Central memory CD8-positive, alpha-beta T cell (primary cell): ENCODE results near the gene HNRNPK.

Experiments
- ATAC-seq: fragments of 150-1000 bp; cut with Tn5 transposase; replicated peaks from 2 replicates; pipeline ENCODE4 v1.10.0; 2022; ENCODE audit warnings: mild to moderate bottlenecking, moderate FRiP score, moderate number of reproducible peaks; ENCODE audit not compliant: poor library complexity, severe bottlenecking; ENCODE audit errors: extremely low read depth
- DNase-seq, 2 donors: peaks; one replicate each; pipeline ENCODE4 v3.0.0; 2021; ENCODE audit warnings: low spot score in 2 of 2
- H3K27ac Mint-ChIP-seq: one replicate; pipeline ENCODE4 v1.8.0; 2022; ENCODE audit warnings: low read depth, mild to moderate bottlenecking, moderate library complexity, mixed read lengths
- H3K27me3 Mint-ChIP-seq: one replicate; pipeline ENCODE4 v1.8.0; 2022; ENCODE audit warnings: mixed read lengths
- H3K36me3 Mint-ChIP-seq: one replicate; pipeline ENCODE4 v1.8.0; 2022; ENCODE audit warnings: mild to moderate bottlenecking, moderate library complexity, mixed read lengths; ENCODE audit not compliant: insufficient read depth
- H3K4me1 Mint-ChIP-seq: one replicate; pipeline ENCODE4 v1.8.0; 2022; ENCODE audit warnings: mixed read lengths
- H3K4me3 Mint-ChIP-seq: one replicate; pipeline ENCODE4 v1.8.0; 2022; ENCODE audit warnings: mild to moderate bottlenecking, moderate library complexity, mixed read lengths
- H3K9me3 Mint-ChIP-seq: one replicate; pipeline ENCODE4 v1.8.0; 2022; ENCODE audit warnings: mixed read lengths

The HNRNPK gene

GRCh38 chr9:83940590-83941303 lies 39.3 kb downstream of the HNRNPK start:
- Mint-ChIP-seq H3K27ac (peak overlapping the region; percentile 74), H3K9me3 (no peaks in the 10 kb centered on the region)

GRCh38 chr9:83937861-83938455 lies 42.1 kb downstream of the HNRNPK start:
- no peaks in the 10 kb centered on the region for H3K4me1 Mint-ChIP-seq
- H3K27me3 Mint-ChIP-seq: no peaks in the 10 kb centered on the region
- ATAC-seq (no peak), DNase-seq (peak in 1 of 2 donors; percentile 26)
- H3K4me3 Mint-ChIP-seq: no peak overlapping the region
- H3K36me3 Mint-ChIP-seq: peaks cover 16% of the 10 kb centered on the region
- no peaks in the 10 kb centered on the region for H3K9me3 Mint-ChIP-seq
- no peak overlapping the region for H3K27ac Mint-ChIP-seq

More at GRCh38 chr9:83940590-83941303, 39.3 kb downstream of the HNRNPK start:
- Mint-ChIP-seq H3K36me3 (peaks cover 29% of the 10 kb centered on the region), H3K27me3 (no peaks in the 10 kb centered on the region), H3K4me3 (no peak overlapping the region), H3K4me1 (no peaks in the 10 kb centered on the region)
- DNase-seq (no peak), ATAC-seq (no peak)

- Mint-ChIP-seq H3K4me3 (no peak overlapping the region), H3K4me1 (no peaks in the 10 kb centered on the region), H3K36me3 (peaks cover 10% of the 10 kb centered on the region), H3K27me3 (no peaks in the 10 kb centered on the region), H3K9me3 (no peaks in the 10 kb centered on the region), H3K27ac (no peak overlapping the region)
- ATAC-seq: no peak
- DNase-seq: no peak
These were observed 43.5 kb downstream of the HNRNPK start for GRCh38 chr9:83936523-83936922.

- Mint-ChIP-seq H3K27me3 (no peaks in the 10 kb centered on the region), H3K4me1 (no peaks in the 10 kb centered on the region), H3K9me3 (no peaks in the 10 kb centered on the region), H3K27ac (no peak overlapping the region), H3K4me3 (no peak overlapping the region), H3K36me3 (peaks cover 5% of the 10 kb centered on the region)
- no peak for DNase-seq
- no peak for ATAC-seq
These were observed 44.6 kb downstream of the HNRNPK start for GRCh38 chr9:83935276-83935935.

- Mint-ChIP-seq H3K4me3 (no peak overlapping the region), H3K27me3 (no peaks in the 10 kb centered on the region), H3K27ac (no peak overlapping the region), H3K9me3 (no peaks in the 10 kb centered on the region), H3K36me3 (peaks cover 5% of the 10 kb centered on the region), H3K4me1 (no peaks in the 10 kb centered on the region)
- DNase-seq (no peak), ATAC-seq (no peak)
These were observed 45.3 kb downstream of the HNRNPK start for GRCh38 chr9:83934569-83935275.

- Mint-ChIP-seq H3K27me3 (no peaks in the 10 kb centered on the region), H3K9me3 (no peaks in the 10 kb centered on the region), H3K4me3 (no peak overlapping the region), H3K27ac (no peak overlapping the region), H3K36me3 (no peaks in the 10 kb centered on the region), H3K4me1 (no peaks in the 10 kb centered on the region)
- DNase-seq: no peak
- ATAC-seq: no peak
These were observed 46.2 kb downstream of the HNRNPK start for GRCh38 chr9:83933790-83934189.

GRCh38 chr9:83932851-83933250 lies 47.2 kb downstream of the HNRNPK start:
- H3K36me3 Mint-ChIP-seq: no peaks in the 10 kb centered on the region
- H3K4me3 Mint-ChIP-seq: no peak overlapping the region
- H3K9me3 Mint-ChIP-seq: no peaks in the 10 kb centered on the region
- ATAC-seq (no peak), DNase-seq (no peak)
- H3K4me1 Mint-ChIP-seq: no peaks in the 10 kb centered on the region
- H3K27ac Mint-ChIP-seq: no peak overlapping the region
- no peaks in the 10 kb centered on the region for H3K27me3 Mint-ChIP-seq

GRCh38 chr9:83932011-83932410 lies 48.0 kb downstream of the HNRNPK start:
- H3K36me3 Mint-ChIP-seq: no peaks in the 10 kb centered on the region
- H3K4me3 Mint-ChIP-seq: no peak overlapping the region
- no peaks in the 10 kb centered on the region for H3K4me1 Mint-ChIP-seq
- no peaks in the 10 kb centered on the region for H3K27me3 Mint-ChIP-seq
- H3K9me3 Mint-ChIP-seq: no peaks in the 10 kb centered on the region
- DNase-seq (no peak), ATAC-seq (no peak)
- no peak overlapping the region for H3K27ac Mint-ChIP-seq

- no peak for ATAC-seq
- no peak for DNase-seq
- Mint-ChIP-seq H3K4me1 (no peaks in the 10 kb centered on the region), H3K27ac (no peak overlapping the region), H3K4me3 (no peak overlapping the region), H3K9me3 (no peaks in the 10 kb centered on the region), H3K36me3 (no peaks in the 10 kb centered on the region), H3K27me3 (no peaks in the 10 kb centered on the region)
These were observed 49.1 kb downstream of the HNRNPK start for GRCh38 chr9:83930881-83931280.

GRCh38 chr9:83927591-83927990 lies 52.4 kb downstream of the HNRNPK start:
- ATAC-seq (no peak), DNase-seq (no peak)
- Mint-ChIP-seq H3K27ac (no peak overlapping the region), H3K9me3 (no peaks in the 10 kb centered on the region), H3K4me1 (no peaks in the 10 kb centered on the region), H3K27me3 (no peaks in the 10 kb centered on the region), H3K4me3 (no peak overlapping the region), H3K36me3 (peaks cover 3% of the 10 kb centered on the region)

GRCh38 chr9:83920927-83921707 lies 58.9 kb downstream of the HNRNPK start, which contains the start of gene KIF27:
TSS of gene KIF27 (minus strand) at chr9:83921432. CDS start at chr9:83915591, 5,841 bp downstream.
- peak; percentile 88 for ATAC-seq
- H3K9me3 Mint-ChIP-seq: no peaks in the 10 kb centered on the region
- peak; percentile 90 to 97 for DNase-seq
- H3K27ac Mint-ChIP-seq: peak within 1 kb of the TSS; percentile 93
- peaks cover 20% of the 10 kb centered on the region for H3K4me1 Mint-ChIP-seq
- H3K36me3 Mint-ChIP-seq: peaks cover 15% of the 10 kb centered on the region
- H3K27me3 Mint-ChIP-seq: no peaks in the 10 kb centered on the region
- peak within 1 kb of the TSS; percentile 87 for H3K4me3 Mint-ChIP-seq

GRCh38 chr9:83920469-83920926 lies 59.5 kb downstream of the HNRNPK start:
- Mint-ChIP-seq H3K4me1 (peaks cover 20% of the 10 kb centered on the region), H3K4me3 (peak overlapping the region; percentile 87), H3K27ac (peak overlapping the region; percentile 93), H3K9me3 (no peaks in the 10 kb centered on the region), H3K36me3 (peaks cover 15% of the 10 kb centered on the region), H3K27me3 (no peaks in the 10 kb centered on the region)
- ATAC-seq (peak; percentile 50), DNase-seq (no peak)
